GM12878 (cell line): ENCODE results near the gene SF1. TPM values are rescaled to one million over a fixed set of nuclear protein-coding genes. Genes with fewer than 3 reads are reported as not detected.
A peak's percentile ranks its signal among the peaks of the same experiment; 100 is the strongest.

Source experiments
- ATAC-seq: fragments of 200-7000 bp; cut with Tn5 transposase; 3 replicates; pipeline ENCODE4 v1.9.1; 2020; ENCODE audit warnings: mild to moderate bottlenecking, moderate library complexity
- BruUV-seq: library from RNA; stranded (reverse); fragments of 400-500 nt; replicated peaks from 2 replicates; lab custom pipeline; 2021; lab: Mats Ljungman, UMichigan
- CTCF ChIA-PET: fragments of 300-600 bp; sonication (Branson Sonifier 250); formaldehyde crosslinking; extraction: SDS; loops from one replicate; lab custom pipeline; 2021; ENCODE audit warnings: inconsistent platforms; lab: Yijun Ruan, JAX
- POLR2A ChIA-PET: fragments of 350-600 bp; formaldehyde crosslinking; extraction: SDS; loops from one replicate; lab custom pipeline; 2021; ENCODE audit warnings: inconsistent platforms; lab: Charles Lee
- RAD21 ChIA-PET: fragments of 300-600 bp; sonication (Branson Sonifier 250); formaldehyde crosslinking; loops from one replicate; lab custom pipeline; 2023; ENCODE audit warnings: antibody characterized with exemption; ENCODE audit not compliant: unreplicated experiment; lab: Charles Lee
- SMC1A ChIA-PET: fragments of 300-600 bp; sonication (Branson Sonifier 250); formaldehyde crosslinking; loops from one replicate; lab custom pipeline; 2023; ENCODE audit not compliant: unreplicated experiment, uncharacterized antibody; lab: Charles Lee
- DNase-seq: peaks from one replicate; pipeline ENCODE4 v3.0.0-alpha.2; 2011; ENCODE audit warnings: low read depth, low spot score
- FAIRE-seq: peaks from 3 replicates; lab custom pipeline; 2011; peaks lifted over from hg19 to GRCh38; lab: Jason Lieb, UNC
- H2AFZ ChIP-seq: 2 replicates; pipeline ENCODE4 v1.6.0; 2011; ENCODE audit warnings: low read depth, low read length, control low read depth; ENCODE audit not compliant: control insufficient read depth
- H3K27ac ChIP-seq: 2 replicates; pipeline ENCODE4 v1.5.1; 2011; ENCODE audit warnings: control low read depth; ENCODE audit not compliant: control insufficient read depth, insufficient read depth
- H3K27me3 ChIP-seq, 2 experiments: replicated peaks in 1 of 2; 2 replicates each; pipeline versions ENCODE4 v1.6.0 to v1.6.1; 2011; ENCODE audit warnings: low read length in 1 of 2; ENCODE audit not compliant: control insufficient read depth in 2 of 2, insufficient read depth in 2 of 2
- H3K36me3 ChIP-seq, 2 experiments: 2 replicates each; pipeline ENCODE4 v1.5.1; 2011; ENCODE audit warnings: low read length in 1 of 2; ENCODE audit not compliant: control insufficient read depth in 2 of 2, insufficient read depth in 2 of 2
- H3K4me1 ChIP-seq: 2 replicates; pipeline ENCODE4 v1.6.1; 2011; ENCODE audit warnings: mild to moderate bottlenecking, low read length, moderate library complexity, mixed read lengths; ENCODE audit not compliant: control insufficient read depth, insufficient read depth
- H3K4me2 ChIP-seq: 2 replicates; pipeline ENCODE4 v1.6.0; 2011; ENCODE audit warnings: control low read depth; ENCODE audit not compliant: control insufficient read depth, insufficient read depth
- H3K4me3 ChIP-seq: fragments of 200-600 bp; sonication (generic); 2 replicates; pipeline ENCODE4 v1.5.1; 2016
- H3K79me2 ChIP-seq: 2 replicates; pipeline ENCODE4 v1.6.0; 2011; ENCODE audit warnings: low read length; ENCODE audit not compliant: control insufficient read depth, insufficient read depth
- H3K9ac ChIP-seq: 2 replicates; pipeline ENCODE4 v1.8.0; 2011; ENCODE audit warnings: low read length, control low read depth, mixed read lengths; ENCODE audit not compliant: control insufficient read depth, insufficient read depth
- H3K9me3 ChIP-seq: replicated peaks from 3 replicates; pipeline ENCODE4 v1.5.1; 2011; ENCODE audit warnings: mild to moderate bottlenecking, low read length; ENCODE audit not compliant: control insufficient read depth, insufficient read depth
- H4K20me1 ChIP-seq: 2 replicates; pipeline ENCODE4 v1.6.0; 2011; ENCODE audit not compliant: control insufficient read depth, insufficient read depth
- EP300 ChIP-seq, 2 experiments: fragments of 150-350 bp in 1 of 2; IDR thresholded peaks; 2 replicates each; pipeline ENCODE4 v1.6.1; 2011 to 2012; ENCODE audit warnings: low read depth in 2 of 2, low read length in 2 of 2, borderline replicate concordance in 1 of 2, improper control_type of control experiment in 1 of 2, inconsistent platforms in 1 of 2; ENCODE audit not compliant: control insufficient read depth in 1 of 2
- ESRRA ChIP-seq: IDR thresholded peaks from 2 replicates; pipeline ENCODE4 v1.6.1; 2012; ENCODE audit warnings: mild to moderate bottlenecking, low read length, improper control_type of control experiment
- PML ChIP-seq: IDR thresholded peaks from 2 replicates; pipeline ENCODE4 v1.6.1; 2012; ENCODE audit warnings: low read length, inconsistent platforms
- SPI1 ChIP-seq: IDR thresholded peaks from 2 replicates; pipeline ENCODE4 v1.6.1; 2011; ENCODE audit warnings: low read depth, mild to moderate bottlenecking, low read length, moderate library complexity, borderline replicate concordance; ENCODE audit not compliant: insufficient read depth
- USF1 ChIP-seq: IDR thresholded peaks from 2 replicates; pipeline ENCODE4 v1.6.1; 2011; ENCODE audit warnings: borderline replicate concordance, low read depth, mild to moderate bottlenecking, moderate library complexity, mixed read lengths, low read length; ENCODE audit not compliant: insufficient read depth; ENCODE audit errors: extremely low read length
- ZBED1 ChIP-seq: IDR thresholded peaks from 2 replicates; pipeline ENCODE4 v1.6.1; 2016; ENCODE audit warnings: borderline replicate concordance
- WGBS: methylation state at CpG from one replicate; pipeline ENCODE4 v1.1.6; 2016; ENCODE audit warnings: low lambda C conversion rate; ENCODE audit not compliant: insufficient replicate concordance, insufficient coverage; ENCODE audit errors: missing lambda C conversion rate; 5-methylcytosine and 5-hydroxymethylcytosine counted together
- in situ Hi-C: fragments of 300-500 bp; cut with MboI; formaldehyde crosslinking; loops from 9 replicates; pipeline ENCODE4 v1.14.3; 2018; ENCODE audit warnings: mixed read lengths
- intact Hi-C: fragments of 100-400 bp; cut with micrococcal nuclease; formaldehyde crosslinking; loops from one replicate; pipeline ENCODE4 v1.14.2; 2022; ENCODE audit not compliant: unreplicated experiment
- polyA plus RNA-seq, 11 experiments: library from polyadenylated mRNA; depleted of rRNA in 4 of 11; unstranded in 6 of 11; stranded (reverse) in 5 of 11; fragments of >200 nt; fragmentation: Nextera tagmentation in 4 of 11; fragmentation: Illumina TruSeq in 1 of 11; extraction: Ambion mirVana in 4 of 11; extraction: Trizol in 1 of 11; gene quantifications; 1 replicate in 1 of 11; 2 replicates in 10 of 11; pipeline versions ENCODE4 v1.2.1 to v1.2.3, GENCODE V29; 2011 to 2016; ENCODE audit warnings: inconsistent platforms in 2 of 11, missing spikeins in 2 of 11, low read depth in 1 of 11
- total RNA-seq, 4 experiments: library from RNA; depleted of rRNA in 3 of 4; stranded (reverse); fragments of >200 nt in 3 of 4; fragmentation: Illumina TruSeq in 1 of 4; extraction: Trizol in 1 of 4; gene quantifications; 2 replicates each; pipeline versions ENCODE4 v1.2.1 to v1.2.3, GENCODE V29; 2013 to 2021

SF1 gene
- total and polyA plus RNA-seq, 10 of the 15 experiments (the other 5 are each of a cell fraction or from before 2014, with no cell fraction given), result 13.6 to 337 (median 103) TPM

- no peak for DNase-seq
These were observed 6.5 kb downstream of the SF1 start for GRCh38 chr11:64771861-64772260.

More at GRCh38 chr11:64771861-64772260, 6.5 kb downstream of the SF1 start:
- ChIA-PET RAD21 (interaction anchor here (0.9 to 2.2 kb wide), 9 partner anchors 8 to 121 kb away, joined by 3 to 9 read pairs (median 5); partner anchors contain the start of gene RASGRP2), CTCF (interaction anchor here (1.0 to 2.7 kb wide), 12 partner anchors 8 to 454 kb away, joined by 3 to 15 read pairs (median 4); partner anchors contain the start of genes PRDX5, RASGRP2 and TRMT112), SMC1A (interaction anchor here (0.8 to 2.6 kb wide), 13 partner anchors 9 to 121 kb away, joined by 3 to 18 read pairs (median 4); partner anchors contain the start of genes CDC42BPG, MEN1 and RASGRP2), POLR2A (interaction anchor here (0.8 to 2.8 kb wide), 14 partner anchors 8 to 98 kb away, joined by 3 to 12 read pairs (median 3); partner anchors contain the start of genes PYGM and RASGRP2)
- TF ChIP-seq ESRRA (no peak), EP300 (IDR thresholded peaks at IDR 0.05; ENCODE audit: borderline replicate concordance in 1 of 2, control insufficient read depth in 1 of 2, low read depth in 2 of 2, low read length in 2 of 2) (0 out of 4 replicates have a peak, but pooled peaks of 1 of the 2 experiments have one; percentile 15), PML (0 out of 2 replicates have a peak, but pooled peaks have one; percentile 11), ZBED1 (no peak), USF1 (no peak), SPI1 (peak; percentile 93)
- H2AFZ ChIP-seq, result no peak overlapping the region
- peaks cover 35% of the 10 kb centered on the region for H3K4me1 ChIP-seq
- ATAC-seq (peak; percentile 81), FAIRE-seq (no peak)
- H3K27ac ChIP-seq, result peak overlapping the region; percentile 63
- H3K36me3 ChIP-seq, result peaks cover 40 to 80% of the 10 kb centered on the region in 2 experiments
- H3K9ac ChIP-seq, result no peak overlapping the region
- H4K20me1 ChIP-seq, result peaks cover 26% of the 10 kb centered on the region
- no peak overlapping the region for H3K4me3 ChIP-seq
- H3K9me3 ChIP-seq, result no peaks in the 10 kb centered on the region
- no peaks in the 10 kb centered on the region for H3K27me3 ChIP-seq
- peaks cover 60% of the 10 kb centered on the region for H3K79me2 ChIP-seq
- intact Hi-C loops (loop anchor here (2.0 to 10.0 kb wide), 2 partner anchors 27 to 343 kb away; partner anchors contain the start of genes RASGRP2, TM7SF2 and ZNHIT2), in situ Hi-C loops (no loop called here)
- 4% methylated on average over 2 of the region's 2 CpGs for WGBS
- no TSS peak for BruUV-seq
- peak overlapping the region; percentile 80 for H3K4me2 ChIP-seq
